GM13976 (cell line): ENCODE results near the gene CD96.

Experiments used
- DNase-seq: peaks from one replicate; pipeline ENCODE4 v3.0.0; 2012; ENCODE audit warnings: low spot score
- in situ Hi-C: fragments of 300-500 bp; cut with MboI; formaldehyde crosslinking; loops from one replicate; pipeline ENCODE4 v1.12.0; 2022; ENCODE audit warnings: low sequenced_read_pairs, mixed read lengths, inconsistent platforms; ENCODE audit not compliant: unreplicated experiment
- TF ChIP-seq, protein P1 (sequence below): IDR thresholded peaks from 2 replicates; pipeline ENCODE4 v1.5.1; 2012; ENCODE audit warnings: borderline replicate concordance, mild to moderate bottlenecking; ENCODE audit not compliant: insufficient read depth; ENCODE audit errors: extremely low read depth, missing control alignments, control extremely low read depth

Gene CD96

DNA sequence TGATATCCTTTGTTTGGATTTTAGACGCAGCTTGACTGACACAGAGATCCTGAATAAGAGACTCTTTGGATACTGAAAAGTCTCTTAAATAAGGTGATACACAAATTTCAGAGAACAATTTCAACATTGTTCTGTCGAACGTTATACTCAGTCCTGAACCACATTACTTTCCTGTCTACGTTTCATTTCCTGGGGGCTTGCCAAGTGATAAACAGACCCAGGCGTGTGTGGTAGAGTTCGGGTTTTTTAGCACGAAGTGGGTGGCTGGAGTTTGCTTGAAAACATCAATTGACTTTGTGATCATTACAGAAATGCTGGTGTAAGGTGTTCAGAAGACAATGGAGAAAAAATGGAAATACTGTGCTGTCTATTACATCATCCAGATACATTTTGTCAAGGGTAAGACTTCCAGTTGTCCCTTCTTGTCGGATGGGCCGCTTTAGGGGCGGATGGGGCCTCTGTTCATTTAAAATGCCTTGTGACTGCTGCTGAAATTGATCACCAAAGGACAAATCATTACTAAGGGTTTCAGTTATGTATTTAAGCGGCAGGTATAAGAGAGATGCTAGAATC is at the start of gene CD96:
Gene CD96 (plus strand): TSS at position 287 of the 573 bp plus-strand sequence. CDS start 52 bp downstream, at position 339.
- TF ChIP-seq, protein P1, sequence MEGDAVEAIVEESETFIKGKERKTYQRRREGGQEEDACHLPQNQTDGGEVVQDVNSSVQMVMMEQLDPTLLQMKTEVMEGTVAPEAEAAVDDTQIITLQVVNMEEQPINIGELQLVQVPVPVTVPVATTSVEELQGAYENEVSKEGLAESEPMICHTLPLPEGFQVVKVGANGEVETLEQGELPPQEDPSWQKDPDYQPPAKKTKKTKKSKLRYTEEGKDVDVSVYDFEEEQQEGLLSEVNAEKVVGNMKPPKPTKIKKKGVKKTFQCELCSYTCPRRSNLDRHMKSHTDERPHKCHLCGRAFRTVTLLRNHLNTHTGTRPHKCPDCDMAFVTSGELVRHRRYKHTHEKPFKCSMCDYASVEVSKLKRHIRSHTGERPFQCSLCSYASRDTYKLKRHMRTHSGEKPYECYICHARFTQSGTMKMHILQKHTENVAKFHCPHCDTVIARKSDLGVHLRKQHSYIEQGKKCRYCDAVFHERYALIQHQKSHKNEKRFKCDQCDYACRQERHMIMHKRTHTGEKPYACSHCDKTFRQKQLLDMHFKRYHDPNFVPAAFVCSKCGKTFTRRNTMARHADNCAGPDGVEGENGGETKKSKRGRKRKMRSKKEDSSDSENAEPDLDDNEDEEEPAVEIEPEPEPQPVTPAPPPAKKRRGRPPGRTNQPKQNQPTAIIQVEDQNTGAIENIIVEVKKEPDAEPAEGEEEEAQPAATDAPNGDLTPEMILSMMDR: no peak
- DNase-seq: no peak
- in situ Hi-C loops: loop anchor here (25.0 kb wide), 1 partner anchor 1805 kb away; no protein-coding TSS in a partner anchor

- in situ Hi-C loops: no loop called here
- TF ChIP-seq, protein P1: no peak
- DNase-seq: no peak
Measured at GRCh38 chr3:111493276-111493675, 48.7 kb upstream of the CD96 start.

- in situ Hi-C loops: no loop called here
- no peak for DNase-seq
- TF ChIP-seq, protein P1: no peak
Measured at GRCh38 chr3:111496894-111497559, 45.0 kb upstream of the CD96 start.

DNA sequence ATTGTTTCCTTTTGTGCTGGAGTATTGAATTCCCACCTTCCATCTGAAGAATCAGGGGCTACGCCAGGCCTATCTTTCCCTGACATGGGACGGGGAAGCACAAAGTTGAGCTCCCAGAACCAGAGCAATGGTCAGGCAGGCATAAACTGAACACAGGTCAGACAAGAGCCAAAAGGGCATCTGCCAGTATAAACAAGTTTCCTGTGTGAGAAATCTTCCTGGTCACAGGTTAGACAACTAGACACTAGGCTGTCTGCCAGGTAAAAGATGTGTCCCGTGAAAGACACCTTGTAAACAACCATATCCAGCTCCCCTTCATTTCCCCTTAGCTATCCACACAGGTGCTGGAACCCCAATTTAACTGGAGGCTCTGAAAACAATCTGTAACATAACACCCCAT is 44.0 kb upstream of the CD96 start:
- in situ Hi-C loops: no loop called here
- no peak for DNase-seq
- TF ChIP-seq, protein P1: no peak

- in situ Hi-C loops: no loop called here
- TF ChIP-seq, protein P1: no peak
Measured at GRCh38 chr3:111506435-111506834, 35.6 kb upstream of the CD96 start.

DNA sequence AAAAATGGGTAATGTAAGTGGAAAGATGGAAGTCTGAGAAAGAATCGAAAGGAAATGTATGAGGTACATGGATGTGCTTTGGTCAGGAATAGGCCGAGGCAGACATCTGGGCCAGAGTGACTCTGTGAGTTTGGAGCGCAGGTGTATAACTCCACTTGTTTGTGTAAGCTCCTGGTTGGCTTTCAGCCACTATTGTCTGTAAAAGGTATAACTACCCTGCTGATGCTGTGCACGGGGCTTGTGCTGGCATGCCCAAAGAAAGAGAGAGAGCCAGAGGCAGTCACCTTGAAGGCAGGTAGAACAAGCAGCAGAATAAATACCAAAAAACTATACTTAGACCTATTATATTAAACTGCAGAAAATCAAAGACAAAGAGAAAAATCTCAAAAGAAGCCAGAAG is 32.7 kb upstream of the CD96 start:
- in situ Hi-C loops: no loop called here
- no peak for DNase-seq
- TF ChIP-seq, protein P1: no peak

More at GRCh38 chr3:111506435-111506834, 35.6 kb upstream of the CD96 start:
- no peak for DNase-seq
